Measurements from ENCODE around the gene FEN1.
A peak's percentile ranks its signal among the peaks of the same experiment; 100 is the strongest.

Gene FEN1

DNA sequence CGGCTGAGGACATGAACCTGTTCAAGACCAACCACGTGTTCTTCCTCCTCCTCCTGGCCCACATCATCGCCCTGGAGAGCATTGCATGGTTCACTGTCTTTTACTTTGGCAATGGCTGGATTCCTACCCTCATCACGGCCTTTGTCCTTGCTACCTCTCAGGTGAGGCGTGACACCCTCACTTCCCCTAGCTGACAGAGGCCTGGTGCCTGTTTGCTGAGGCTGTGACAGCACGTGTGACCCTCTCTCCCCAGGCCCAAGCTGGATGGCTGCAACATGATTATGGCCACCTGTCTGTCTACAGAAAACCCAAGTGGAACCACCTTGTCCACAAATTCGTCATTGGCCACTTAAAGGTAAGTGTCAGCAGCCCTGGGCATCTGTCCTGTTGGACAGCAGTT lies 47.7 kb downstream of the FEN1 start:
- no peak for DNase-seq
- POLR2A ChIA-PET = interaction anchor here (0.6 kb wide), 1 partner anchor 15 kb away, joined by 4 read pairs; no protein-coding TSS in a partner anchor
- Histone ChIP-seq H3K36me3 (ENCODE audit: control insufficient read depth in 4 of 4, insufficient read depth in 4 of 4, low read length in 3 of 4) (peaks cover 20 to 84% (median 48%) of the 10 kb centered on the region in 4 experiments), H3K4me1 (ENCODE audit: control extremely low read depth in 1 of 4, control insufficient read depth in 4 of 4, insufficient read depth in 4 of 4, low read length in 3 of 4) (peaks cover 4 to 18% (median 11%) of the 10 kb centered on the region in 4 experiments), H3K27me3 (replicated peaks in 2 of 5; ENCODE audit: control insufficient read depth in 4 of 5, insufficient read depth in 5 of 5, low read length in 4 of 5) (no peaks in the 10 kb centered on the region), H3K4me3 (ENCODE audit: control insufficient read depth in 1 of 7, extremely low read depth in 1 of 7, insufficient read depth in 4 of 7, low read depth in 2 of 7, low read length in 6 of 7) (no peak overlapping the region), H3K27ac (ENCODE audit: insufficient read depth in 1 of 2, low read depth in 1 of 2, low read length in 2 of 2, poor library complexity in 1 of 2, severe bottlenecking in 2 of 2) (peak overlapping the region in 1 of 2 experiments; percentile 40), H3K9me3 (ENCODE audit: control extremely low read depth in 1 of 5, control insufficient read depth in 4 of 5, insufficient read depth in 2 of 5, low read depth in 1 of 5, low read length in 4 of 5) (no peaks in the 10 kb centered on the region)
- CTCF ChIA-PET = interaction anchor here (0.6 to 3.0 kb wide), 5 partner anchors 9 to 746 kb away, joined by 3 to 13 read pairs (median 4); no protein-coding TSS in a partner anchor
- WGBS (ENCODE audit: insufficient coverage) = 99% methylated on average over 7 of the region's 7 CpGs

DNA sequence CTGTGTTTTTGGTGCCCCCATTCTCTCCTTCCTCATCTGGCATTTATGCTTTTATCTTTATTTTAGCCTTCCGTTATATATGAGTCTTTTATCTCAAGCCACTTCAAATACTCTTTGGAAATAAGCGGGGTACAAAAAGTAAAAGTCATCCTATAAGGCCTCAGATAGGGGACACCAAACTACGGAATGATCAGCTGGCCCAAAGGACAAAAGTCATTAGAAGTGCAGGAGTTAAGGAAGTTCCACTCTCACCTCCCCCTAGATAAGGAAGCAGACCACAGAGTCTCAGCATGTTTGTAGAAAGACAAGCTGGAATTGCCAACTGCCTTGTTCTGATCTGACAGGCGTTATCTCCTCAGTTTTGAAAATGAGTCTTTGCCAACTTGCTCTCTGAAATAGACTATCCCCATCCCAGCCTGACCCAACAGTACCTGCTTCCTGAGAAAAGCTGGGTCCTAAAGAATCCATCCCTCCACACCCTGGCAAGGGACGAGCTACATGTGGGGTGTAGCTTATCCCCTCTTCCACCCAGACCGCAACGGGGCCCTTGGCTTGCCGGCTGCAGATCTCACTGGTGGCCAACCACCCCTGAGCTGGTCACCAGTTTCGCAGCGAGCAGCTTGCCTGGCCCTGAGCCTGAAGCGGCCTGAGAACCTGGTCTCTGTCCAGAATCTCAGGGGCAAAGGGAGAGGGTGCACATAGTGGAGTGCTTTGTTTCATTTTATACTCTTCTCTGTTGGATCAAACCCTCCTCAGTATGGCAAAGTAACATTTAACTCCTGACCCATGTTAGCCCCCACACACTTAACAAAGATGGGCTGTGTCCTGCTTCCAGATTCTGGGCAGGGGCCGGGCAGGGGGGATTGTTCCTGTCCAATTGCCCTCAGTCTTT lies 49.2 kb downstream of the FEN1 start:
- peaks cover 0 to 3% (median 0%) of the 10 kb centered on the region in 4 experiments for H3K4me1 ChIP-seq (ENCODE audit: control extremely low read depth in 1 of 4, control insufficient read depth in 4 of 4, insufficient read depth in 4 of 4, low read length in 3 of 4)
- peaks cover 22 to 90% (median 58%) of the 10 kb centered on the region in 4 experiments for H3K36me3 ChIP-seq (ENCODE audit: control insufficient read depth in 4 of 4, insufficient read depth in 4 of 4, low read length in 3 of 4)
- H3K9me3 ChIP-seq (ENCODE audit: control extremely low read depth in 1 of 5, control insufficient read depth in 4 of 5, insufficient read depth in 2 of 5, low read depth in 1 of 5, low read length in 4 of 5) = no peaks in the 10 kb centered on the region
- POLR2A ChIA-PET = interaction anchor here (0.9 kb wide), 1 partner anchor 13 kb away, joined by 3 read pairs; no protein-coding TSS in a partner anchor
- DNase-seq = peak; percentile 7 to 37 (median 14)
- peak overlapping the region; percentile 13 to 69 for H3K27ac ChIP-seq (ENCODE audit: insufficient read depth in 1 of 2, low read depth in 1 of 2, low read length in 2 of 2, poor library complexity in 1 of 2, severe bottlenecking in 2 of 2)
- no peak overlapping the region for H3K4me3 ChIP-seq (ENCODE audit: control insufficient read depth in 1 of 7, extremely low read depth in 1 of 7, insufficient read depth in 4 of 7, low read depth in 2 of 7, low read length in 6 of 7)
- CTCF ChIA-PET = interaction anchor here (0.5 to 3.0 kb wide), 6 partner anchors 11 to 266 kb away, joined by 3 to 13 read pairs (median 4); no protein-coding TSS in a partner anchor
- 96% methylated on average over 7 of the region's 12 CpGs for WGBS (ENCODE audit: insufficient coverage)
- H3K27me3 ChIP-seq (replicated peaks in 2 of 5; ENCODE audit: control insufficient read depth in 4 of 5, insufficient read depth in 5 of 5, low read length in 4 of 5) = no peaks in the 10 kb centered on the region

DNA sequence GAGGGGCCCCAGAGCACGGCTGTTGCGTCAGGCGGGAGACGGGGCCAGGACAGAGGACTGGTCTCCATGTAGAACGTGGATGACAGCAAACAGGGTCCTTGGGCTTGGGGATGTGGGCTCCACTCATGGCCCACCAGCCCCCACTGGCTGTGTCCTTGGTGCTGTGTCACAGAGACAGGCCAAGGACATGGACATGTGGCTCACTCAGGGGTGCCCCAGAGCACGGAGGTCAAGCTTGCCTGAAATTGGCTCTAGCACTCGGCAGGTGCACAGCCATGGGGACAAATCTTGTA lies 49.8 kb downstream of the FEN1 start:
- peaks cover 22 to 89% (median 61%) of the 10 kb centered on the region in 4 experiments for H3K36me3 ChIP-seq (ENCODE audit: control insufficient read depth in 4 of 4, insufficient read depth in 4 of 4, low read length in 3 of 4)

DNA sequence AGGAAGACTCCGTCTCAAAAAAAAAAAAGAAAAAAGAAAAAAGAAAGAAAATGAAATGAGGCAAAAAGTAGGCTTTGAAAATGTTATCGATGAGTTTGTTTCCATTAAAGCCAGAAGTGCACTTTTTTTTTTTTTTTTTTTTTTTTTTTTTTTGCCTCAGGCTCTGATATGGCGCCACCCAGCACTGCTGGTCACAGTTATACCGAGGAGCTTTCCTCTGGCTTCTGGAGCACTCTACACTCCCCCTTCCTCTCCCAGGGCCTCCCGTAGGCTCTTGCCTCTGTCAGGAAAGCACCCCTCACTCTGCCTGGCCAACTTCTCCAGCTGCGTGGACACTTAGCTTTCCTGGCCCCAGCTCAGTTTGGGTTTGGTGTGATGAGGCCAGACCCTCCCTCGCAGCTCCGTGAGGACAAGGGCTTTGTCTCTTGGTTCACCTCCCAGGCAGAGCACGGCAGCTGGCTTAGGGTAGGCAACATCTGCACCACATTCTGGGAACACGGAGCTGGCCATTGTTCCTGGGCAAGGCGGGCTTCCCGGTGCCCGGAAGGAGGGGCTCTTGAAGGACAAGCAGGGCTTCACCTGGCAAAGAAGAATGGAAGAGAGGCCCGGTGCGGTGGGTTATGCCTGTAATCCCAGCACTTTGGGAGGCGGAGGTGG lies 52.3 kb downstream of the FEN1 start:
- POLR2A ChIA-PET = no interaction called here
- no peak overlapping the region for H3K27ac ChIP-seq (ENCODE audit: insufficient read depth in 1 of 2, low read depth in 1 of 2, low read length in 2 of 2, poor library complexity in 1 of 2, severe bottlenecking in 2 of 2)
- no peak overlapping the region for H3K4me3 ChIP-seq (ENCODE audit: control insufficient read depth in 1 of 7, extremely low read depth in 1 of 7, insufficient read depth in 4 of 7, low read depth in 2 of 7, low read length in 6 of 7)
- CTCF ChIA-PET = interaction anchor here (0.7 to 1.0 kb wide), 3 partner anchors 25 to 52 kb away, joined by 3 to 4 read pairs (median 3); partner anchors contain the start of genes FEN1 and TMEM258
- H3K9me3 ChIP-seq (ENCODE audit: control extremely low read depth in 1 of 5, control insufficient read depth in 4 of 5, insufficient read depth in 2 of 5, low read depth in 1 of 5, low read length in 4 of 5) = no peaks in the 10 kb centered on the region
- WGBS (ENCODE audit: insufficient coverage) = 93% methylated on average over 11 of the region's 16 CpGs
- DNase-seq = no peak
- peaks cover 21 to 90% (median 68%) of the 10 kb centered on the region in 4 experiments for H3K36me3 ChIP-seq (ENCODE audit: control insufficient read depth in 4 of 4, insufficient read depth in 4 of 4, low read length in 3 of 4)
- no peaks in the 10 kb centered on the region for H3K4me1 ChIP-seq (ENCODE audit: control extremely low read depth in 1 of 4, control insufficient read depth in 4 of 4, insufficient read depth in 4 of 4, low read length in 3 of 4)
- no peaks in the 10 kb centered on the region for H3K27me3 ChIP-seq (replicated peaks in 2 of 5; ENCODE audit: control insufficient read depth in 4 of 5, insufficient read depth in 5 of 5, low read length in 4 of 5)

More for the DNA sequence above, 49.8 kb downstream of the FEN1 start:
- WGBS (ENCODE audit: insufficient coverage) = 94% methylated on average over 7 of the region's 7 CpGs
- DNase-seq = no peak
- Histone ChIP-seq H3K27me3 (replicated peaks in 2 of 5; ENCODE audit: control insufficient read depth in 4 of 5, insufficient read depth in 5 of 5, low read length in 4 of 5) (no peaks in the 10 kb centered on the region), H3K4me3 (ENCODE audit: control insufficient read depth in 1 of 7, extremely low read depth in 1 of 7, insufficient read depth in 4 of 7, low read depth in 2 of 7, low read length in 6 of 7) (no peak overlapping the region), H3K4me1 (ENCODE audit: control extremely low read depth in 1 of 4, control insufficient read depth in 4 of 4, insufficient read depth in 4 of 4, low read length in 3 of 4) (no peaks in the 10 kb centered on the region), H3K9me3 (ENCODE audit: control extremely low read depth in 1 of 5, control insufficient read depth in 4 of 5, insufficient read depth in 2 of 5, low read depth in 1 of 5, low read length in 4 of 5) (no peaks in the 10 kb centered on the region), H3K27ac (ENCODE audit: insufficient read depth in 1 of 2, low read depth in 1 of 2, low read length in 2 of 2, poor library complexity in 1 of 2, severe bottlenecking in 2 of 2) (peak overlapping the region in 1 of 2 experiments; percentile 69)
- ChIA-PET CTCF (interaction anchor here (3.0 kb wide), 1 partner anchor 45 kb away, joined by 13 read pairs; no protein-coding TSS in a partner anchor), POLR2A (interaction anchor here (0.9 kb wide), 1 partner anchor 13 kb away, joined by 3 read pairs; no protein-coding TSS in a partner anchor)

DNA sequence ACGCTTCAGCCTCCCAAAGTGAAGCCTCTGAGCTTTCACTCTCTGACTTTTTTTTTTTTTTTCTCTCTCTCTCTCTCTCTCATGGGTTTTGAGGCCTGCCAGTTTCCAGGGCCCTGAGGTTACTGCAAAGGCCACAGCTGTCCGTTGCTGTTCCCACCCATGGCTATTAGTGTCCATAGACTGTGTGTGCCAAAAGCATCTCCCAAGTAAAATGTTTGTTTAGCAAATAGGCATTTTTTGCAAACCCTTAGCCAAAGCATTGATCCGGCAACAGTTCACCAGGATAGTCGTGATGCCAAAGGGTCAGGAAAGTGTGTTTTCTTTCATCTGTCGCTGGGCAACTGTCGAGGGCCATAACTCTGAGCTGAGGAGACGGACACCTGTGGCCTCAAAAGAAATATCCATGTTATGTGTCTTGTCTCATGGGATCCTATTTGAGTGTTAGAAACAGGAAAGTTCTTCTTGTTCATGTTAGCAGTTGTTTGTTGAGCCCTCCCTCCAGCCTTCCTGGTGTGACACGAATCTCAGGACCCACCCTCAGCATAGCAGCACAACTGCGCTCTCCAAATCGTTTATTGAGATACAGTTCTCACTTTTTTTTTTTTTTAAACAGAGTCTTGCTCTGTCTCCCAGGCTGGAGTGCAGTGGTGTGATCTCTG lies 53.8 kb downstream of the FEN1 start:
- Histone ChIP-seq H3K27ac (ENCODE audit: insufficient read depth in 1 of 2, low read depth in 1 of 2, low read length in 2 of 2, poor library complexity in 1 of 2, severe bottlenecking in 2 of 2) (no peak overlapping the region), H3K9me3 (ENCODE audit: control extremely low read depth in 1 of 5, control insufficient read depth in 4 of 5, insufficient read depth in 2 of 5, low read depth in 1 of 5, low read length in 4 of 5) (no peaks in the 10 kb centered on the region), H3K36me3 (ENCODE audit: control insufficient read depth in 4 of 4, insufficient read depth in 4 of 4, low read length in 3 of 4) (peaks cover 22 to 88% (median 68%) of the 10 kb centered on the region in 4 experiments), H3K4me3 (ENCODE audit: control insufficient read depth in 1 of 7, extremely low read depth in 1 of 7, insufficient read depth in 4 of 7, low read depth in 2 of 7, low read length in 6 of 7) (no peak overlapping the region), H3K4me1 (ENCODE audit: control extremely low read depth in 1 of 4, control insufficient read depth in 4 of 4, insufficient read depth in 4 of 4, low read length in 3 of 4) (no peaks in the 10 kb centered on the region), H3K27me3 (replicated peaks in 2 of 5; ENCODE audit: control insufficient read depth in 4 of 5, insufficient read depth in 5 of 5, low read length in 4 of 5) (no peaks in the 10 kb centered on the region)
- CTCF ChIA-PET = interaction anchor here (2.0 kb wide), 1 partner anchor 18 kb away, joined by 8 read pairs; no protein-coding TSS in a partner anchor
- over 99% methylated on average over 9 of the region's 10 CpGs for WGBS (ENCODE audit: insufficient coverage)
- DNase-seq = no peak
- POLR2A ChIA-PET = interaction anchor here (0.7 kb wide), 2 partner anchors 32 to 43 kb away, joined by 4 read pairs; no protein-coding TSS in a partner anchor
